K562 (cell line): ENCODE data around the gene PPP2R2D. TPM values are rescaled to one million over a fixed set of nuclear protein-coding genes. Genes with fewer than 3 reads are reported as not detected.

ENCODE experiments used
- ATAC-seq: fragments of 200-7000 bp; cut with Tn5 transposase; 3 replicates; pipeline ENCODE4 v1.9.1; 2020; ENCODE audit warnings: moderate library complexity
- BruUV-seq: library from RNA; stranded (reverse); fragments of 400-500 nt; replicated peaks from 2 replicates; lab custom pipeline; 2021; lab: Mats Ljungman, UMichigan
- CTCF ChIA-PET: fragments of 300-600 bp; formaldehyde crosslinking; extraction: SDS; loops from one replicate; lab custom pipeline; 2021; ENCODE audit warnings: low intra/inter-chr PET ratio; lab: Yijun Ruan, JAX
- POLR2A ChIA-PET: fragments of 300-600, 350-650 bp; sonication (Branson Sonifier 250); formaldehyde crosslinking; extraction: SDS; loops from one replicate; lab custom pipeline; 2021; ENCODE audit warnings: antibody characterized with exemption, inconsistent platforms; lab: Yijun Ruan, JAX
- DNase-seq, 4 experiments: peaks; one replicate each; pipeline versions ENCODE4 v3.0.0 to v3.0.0-alpha.2; 2011 to 2018; ENCODE audit warnings: low spot score in 3 of 4, mixed read lengths in 3 of 4; ENCODE audit errors: extremely low read depth in 1 of 4
- FAIRE-seq: peaks from 2 replicates; lab custom pipeline; 2011; peaks lifted over from hg19 to GRCh38; lab: Jason Lieb, UNC
- H2AFZ ChIP-seq: 2 replicates; pipeline ENCODE4 v1.6.0; 2011; ENCODE audit warnings: low read depth, low read length, control low read depth, inconsistent platforms
- H3K27ac ChIP-seq: fragments of 200-600 bp; 3 replicates; pipeline ENCODE4 v1.8.0; 2011; ENCODE audit warnings: low read depth, mild to moderate bottlenecking, control low read depth, inconsistent platforms, low read length, moderate library complexity, mixed read lengths; ENCODE audit errors: extremely low read depth
- H3K27me3 ChIP-seq, 2 experiments: fragments of 300-600 bp in 1 of 2; 2 replicates in 1 of 2; 3 replicates in 1 of 2; pipeline versions ENCODE4 v1.6.0 to v1.8.0; 2011; ENCODE audit warnings: inconsistent platforms in 2 of 2, low read length in 2 of 2, mild to moderate bottlenecking in 1 of 2, mixed read lengths in 1 of 2, moderate library complexity in 1 of 2; ENCODE audit not compliant: control insufficient read depth in 2 of 2, insufficient read depth in 2 of 2
- H3K36me3 ChIP-seq: fragments of 300-600 bp; 3 replicates; pipeline ENCODE4 v1.8.0; 2011; ENCODE audit warnings: mild to moderate bottlenecking, low read length, inconsistent platforms; ENCODE audit not compliant: control insufficient read depth, insufficient read depth
- H3K4me1 ChIP-seq, 2 experiments: fragments of 200-600 bp in 1 of 2; replicated peaks in 1 of 2; 2 replicates in 1 of 2; 3 replicates in 1 of 2; pipeline versions ENCODE4 v1.5.1 to v1.8.0; 2011; ENCODE audit warnings: inconsistent platforms in 2 of 2, low read length in 2 of 2, mild to moderate bottlenecking in 1 of 2, mixed read lengths in 1 of 2, moderate library complexity in 1 of 2; ENCODE audit not compliant: control insufficient read depth in 2 of 2, insufficient read depth in 2 of 2
- H3K4me2 ChIP-seq: 2 replicates; pipeline ENCODE4 v1.6.1; 2011; ENCODE audit warnings: low read length, control low read depth, inconsistent platforms, mixed read lengths; ENCODE audit not compliant: insufficient read depth
- H3K4me3 ChIP-seq: fragments of 200-600 bp; sonication (generic), shearing (Covaris generic); 2 replicates; pipeline ENCODE4 v1.5.1; 2016; ENCODE audit warnings: control low read depth, inconsistent platforms
- H3K79me2 ChIP-seq: fragments of 200-600 bp; 3 replicates; pipeline ENCODE4 v1.8.0; 2011; ENCODE audit warnings: low read length, inconsistent platforms; ENCODE audit not compliant: control insufficient read depth, insufficient read depth
- H3K9ac ChIP-seq, 2 experiments: 2 replicates each; pipeline versions ENCODE4 v1.6.0 to v1.6.1; 2011; ENCODE audit warnings: low read depth in 2 of 2, low read length in 2 of 2, control low read depth in 1 of 2, inconsistent platforms in 1 of 2, mild to moderate bottlenecking in 1 of 2, mixed read lengths in 1 of 2; ENCODE audit not compliant: insufficient read depth in 1 of 2
- H3K9me1 ChIP-seq: one replicate; pipeline ENCODE4 v1.6.0; 2011; ENCODE audit warnings: inconsistent platforms, mild to moderate bottlenecking, low read length, moderate library complexity; ENCODE audit not compliant: control insufficient read depth, insufficient read depth
- H3K9me3 ChIP-seq: replicated peaks from 2 replicates; pipeline ENCODE4 v1.5.1; 2011; ENCODE audit warnings: low read depth, low read length, inconsistent platforms; ENCODE audit not compliant: control insufficient read depth, insufficient read depth
- H4K20me1 ChIP-seq: replicated peaks from 2 replicates; pipeline ENCODE4 v1.6.1; 2011; ENCODE audit warnings: low read length, inconsistent platforms, mixed read lengths; ENCODE audit not compliant: control insufficient read depth, insufficient read depth
- ARID3B ChIP-seq: fragments of 250-450 bp; sonication (Bioruptor Pico); IDR thresholded peaks from 2 replicates; pipeline ENCODE4 v1.4.0; 2020; ENCODE audit warnings: borderline replicate concordance
- CEBPZ ChIP-seq: fragments of 150-350 bp; IDR thresholded peaks from 2 replicates; pipeline ENCODE4 v1.6.1; 2014; ENCODE audit warnings: low read depth, mild to moderate bottlenecking, low read length, borderline replicate concordance
- ELF4 ChIP-seq: fragments of 450-650 bp; formaldehyde crosslinking; IDR thresholded peaks from 2 replicates; pipeline ENCODE4 v1.4.0; 2022; ENCODE audit warnings: missing genetic modification characterization
- ELK1 ChIP-seq: sonication (generic); formaldehyde crosslinking; IDR thresholded peaks from 2 replicates; pipeline ENCODE4 v1.8.1; 2022; ENCODE audit warnings: missing genetic modification reagents
- ILK ChIP-seq: fragments of 450-650 bp; IDR thresholded peaks from 2 replicates; pipeline ENCODE4 v1.6.1; 2016; ENCODE audit warnings: missing genetic modification characterization, low read depth, mild to moderate bottlenecking, missing compliant biosample characterization, moderate library complexity, borderline replicate concordance
- JUNB ChIP-seq: fragments of 450-650 bp; formaldehyde crosslinking; conservative IDR thresholded peaks from 2 replicates; pipeline ENCODE4 v1.4.0; 2020; ENCODE audit warnings: mild to moderate bottlenecking
- NFXL1 ChIP-seq: fragments of 450-650 bp; formaldehyde crosslinking; IDR thresholded peaks from 2 replicates; pipeline ENCODE4 v1.4.0; 2021; ENCODE audit warnings: mild to moderate bottlenecking
- POU5F1 ChIP-seq: fragments of 150-350 bp; IDR thresholded peaks from 2 replicates; pipeline ENCODE4 v1.6.1; 2014; ENCODE audit warnings: borderline replicate concordance, low read length, low read depth, mild to moderate bottlenecking; ENCODE audit not compliant: partially characterized antibody
- PRMT5 ChIP-seq: sonication (generic); formaldehyde crosslinking; IDR thresholded peaks from 2 replicates; pipeline ENCODE4 v1.5.0; 2020; ENCODE audit warnings: missing genetic modification reagents
- PTTG1 ChIP-seq: fragments of 450-650 bp; IDR thresholded peaks from 2 replicates; pipeline ENCODE4 v1.6.1; 2016; ENCODE audit warnings: low read depth, mild to moderate bottlenecking, missing genetic modification characterization, missing compliant biosample characterization
- TRIM24 ChIP-seq, 2 experiments: fragments of 450-650 bp; IDR thresholded peaks; 2 replicates each; pipeline ENCODE4 v1.6.1; 2016
- ZBTB17 ChIP-seq: fragments of 450-650 bp; formaldehyde crosslinking; IDR thresholded peaks from 2 replicates; pipeline ENCODE4 v1.4.0; 2020; ENCODE audit warnings: mild to moderate bottlenecking
- ZNF507 ChIP-seq: conservative IDR thresholded peaks from 2 replicates; pipeline ENCODE4 v1.6.1; 2017; ENCODE audit warnings: missing genetic modification characterization, missing compliant biosample characterization
- ZNF717 ChIP-seq: fragments of 250-450 bp; sonication (Bioruptor Pico); IDR thresholded peaks from 2 replicates; pipeline ENCODE4 v1.5.0; 2021
- ZNF830 ChIP-seq: fragments of 250-450 bp; sonication (Bioruptor Pico); IDR thresholded peaks from 2 replicates; pipeline ENCODE4 v1.5.0; 2021; ENCODE audit warnings: mild to moderate bottlenecking
- WGBS: fragments of 100-300 bp; shearing (Covaris generic); methylation state at CpG from one replicate; pipeline ENCODE4 v1.1.6; 2016; ENCODE audit warnings: low coverage, mixed read lengths; ENCODE audit not compliant: insufficient coverage; ENCODE audit errors: missing lambda C conversion rate; 5-methylcytosine and 5-hydroxymethylcytosine counted together
- in situ Hi-C: fragments of 300-500 bp; cut with MboI; formaldehyde crosslinking; loops from 4 replicates; pipeline ENCODE4 v1.15.0; 2018; ENCODE audit warnings: inconsistent platforms, mixed read lengths
- intact Hi-C: fragments of 100-400 bp; cut with micrococcal nuclease; formaldehyde crosslinking; loops from 2 replicates; pipeline ENCODE4 v1.14.2; 2022
- polyA plus RNA-seq, 8 experiments: library from polyadenylated mRNA; depleted of rRNA in 4 of 8; stranded (reverse) in 5 of 8; unstranded in 3 of 8; fragments of >200 nt; fragmentation: Nextera tagmentation in 2 of 8; fragmentation: Illumina TruSeq in 1 of 8; extraction: Ambion mirVana in 2 of 8; extraction: Trizol in 1 of 8; gene quantifications; 2 replicates each; pipeline versions ENCODE4 v1.2.1 to v1.2.3, GENCODE V29; 2011 to 2014; ENCODE audit warnings: inconsistent platforms in 1 of 8, missing spikeins in 1 of 8
- total RNA-seq, 7 experiments: library from RNA; depleted of rRNA in 6 of 7; stranded (reverse); fragments of >200 nt in 6 of 7; fragmentation: Illumina TruSeq in 2 of 7; extraction: Trizol in 2 of 7; gene quantifications; 2 replicates each; pipeline versions ENCODE4 v1.2.1 to v1.2.3, GENCODE V29; 2011 to 2021; ENCODE audit warnings: low replicate concordance in 1 of 7

PPP2R2D gene
- total and polyA plus RNA-seq, 9 of the 15 experiments (the other 6 are each of a cell fraction or from before 2014, with no cell fraction given) = 1.9 to 37.0 (median 26.8) TPM

- TF ChIP-seq ZNF717 (no peak), POU5F1 (no peak), ILK (no peak), JUNB (CRISPR knock-in tag) (no peak), PRMT5 (no peak)
Measured at GRCh38 chr10:131880016-131880590, 20.7 kb upstream of the PPP2R2D start (continued).

GRCh38 chr10:131881104-131881880 lies 19.5 kb upstream of the PPP2R2D start:
- H3K4me3 ChIP-seq = no peak overlapping the region
- H3K36me3 ChIP-seq = no peaks in the 10 kb centered on the region
- H3K9me1 ChIP-seq = no peaks in the 10 kb centered on the region
- no peaks in the 10 kb centered on the region for H3K79me2 ChIP-seq
- no peaks in the 10 kb centered on the region for H3K9me3 ChIP-seq
- WGBS = 15% methylated on average over 8 of the region's 15 CpGs
- no TSS peak for BruUV-seq
- peaks cover 9 to 14% of the 10 kb centered on the region in 2 experiments; a peak in 4 of 5 replicates for H3K4me1 ChIP-seq
- H3K4me2 ChIP-seq = no peak overlapping the region
- H3K27ac ChIP-seq = no peak overlapping the region
- FAIRE-seq = no peak
- H2AFZ ChIP-seq = no peak overlapping the region
- in situ Hi-C loops (no loop called here), intact Hi-C loops (no loop called here)
- POLR2A ChIA-PET = interaction anchor here (1.2 kb wide), 1 partner anchor 16 kb away, joined by 3 read pairs; no protein-coding TSS in a partner anchor
- no peak for ATAC-seq
- H3K27me3 ChIP-seq = peaks cover 2 to 13% of the 10 kb centered on the region in 2 experiments; a peak in 2 of 5 replicates
- H3K9ac ChIP-seq = no peak overlapping the region
- no peaks in the 10 kb centered on the region for H4K20me1 ChIP-seq
- DNase-seq = no peak
- CTCF ChIA-PET = no interaction called here
- TF ChIP-seq CEBPZ = no peak
- no peak for TF ChIP-seq ZNF507 (tag)
- TF ChIP-seq ZBTB17 (CRISPR knock-in tag) = 0 out of 2 replicates have a peak, but pooled peaks have one; percentile 33
- TF ChIP-seq ARID3B (CRISPR knock-in tag) = no peak
- 0 out of 4 replicates have a peak, but pooled peaks of 1 of the 2 experiments have one; percentile 11 for TF ChIP-seq TRIM24 (IDR thresholded peaks at IDR 0.05)
- TF ChIP-seq ELK1 = no peak
- no peak for TF ChIP-seq ELF4 (CRISPR knock-in tag)
- no peak for TF ChIP-seq NFXL1 (CRISPR knock-in tag)
- no peak for TF ChIP-seq ZNF830 (CRISPR knock-in tag)
- TF ChIP-seq PTTG1 (tag) = no peak
